G401.6 (cell line): ENCODE results near the gene SEMA3F.

Experiments used
- FAIRE-seq: peaks from 2 replicates; lab custom pipeline; 2012; peaks lifted over from hg19 to GRCh38; lab: Jason Lieb, UNC

Gene SEMA3F

DNA sequence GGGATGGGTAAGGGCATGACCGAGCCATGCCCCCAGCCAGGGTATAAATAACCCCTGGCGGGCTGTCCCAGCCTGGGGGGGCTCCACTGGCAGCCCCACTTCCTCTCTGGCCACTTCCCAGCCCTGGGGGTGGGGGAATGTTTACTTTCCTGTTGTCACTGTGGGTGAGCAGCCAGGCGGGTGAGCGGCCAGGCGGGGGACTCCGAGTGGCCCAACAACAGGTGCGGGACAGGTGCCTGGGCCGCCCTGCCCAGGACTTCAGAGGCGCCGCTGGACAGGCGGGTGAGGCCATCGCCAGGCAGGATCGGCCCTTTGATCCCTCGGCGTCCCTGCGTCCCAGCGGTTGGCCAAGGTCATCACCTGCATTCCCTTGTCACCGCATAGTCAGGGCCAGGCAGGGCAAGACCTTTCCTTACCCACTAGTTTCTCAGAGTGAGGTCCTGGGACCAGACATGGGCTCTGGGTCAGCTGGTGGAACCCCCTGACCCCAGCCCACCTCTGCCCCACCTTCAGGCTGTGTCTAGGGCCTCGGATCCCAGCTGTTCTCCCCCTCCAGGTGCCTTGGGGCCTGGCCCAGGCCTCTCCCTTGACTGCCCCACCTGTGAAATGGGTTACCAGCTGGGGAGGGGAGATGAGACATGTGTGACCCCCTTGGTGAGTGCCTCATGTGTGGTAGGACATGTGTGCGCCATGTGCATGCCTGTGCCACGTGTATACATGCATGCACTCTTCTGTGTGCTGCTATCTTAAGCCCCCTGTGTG lies 16.6 kb downstream of the SEMA3F start:
- no peak for FAIRE-seq

DNA sequence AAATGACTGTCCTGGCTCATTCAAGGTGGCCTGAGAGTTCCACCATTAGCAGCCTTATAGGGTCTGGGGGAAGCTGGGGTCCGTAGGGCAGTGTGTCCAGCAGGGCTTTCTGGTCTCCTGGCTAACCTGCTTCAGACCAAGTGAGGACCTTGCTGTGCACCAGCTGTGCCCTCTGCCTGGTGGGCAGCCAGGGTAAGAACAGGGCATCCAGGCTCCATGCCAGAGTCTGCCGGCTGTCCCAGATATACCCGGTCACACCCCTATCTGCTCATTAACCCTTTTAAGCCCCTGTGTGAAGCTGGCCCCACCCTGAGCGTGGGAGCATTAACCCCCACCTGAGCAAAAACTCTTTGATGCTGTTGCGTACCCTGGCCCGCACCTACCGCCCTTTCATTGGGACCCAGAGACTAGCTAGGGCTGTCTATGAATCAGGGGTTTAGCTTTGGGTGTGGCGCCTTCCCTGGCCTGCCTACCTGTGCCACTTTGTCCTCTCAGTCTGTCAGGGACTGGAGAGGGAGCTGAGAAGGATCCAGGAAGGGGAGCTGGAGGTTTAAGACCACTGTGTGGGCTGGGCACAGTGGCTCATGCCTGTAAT lies 17.6 kb downstream of the SEMA3F start:
- no peak for FAIRE-seq

DNA sequence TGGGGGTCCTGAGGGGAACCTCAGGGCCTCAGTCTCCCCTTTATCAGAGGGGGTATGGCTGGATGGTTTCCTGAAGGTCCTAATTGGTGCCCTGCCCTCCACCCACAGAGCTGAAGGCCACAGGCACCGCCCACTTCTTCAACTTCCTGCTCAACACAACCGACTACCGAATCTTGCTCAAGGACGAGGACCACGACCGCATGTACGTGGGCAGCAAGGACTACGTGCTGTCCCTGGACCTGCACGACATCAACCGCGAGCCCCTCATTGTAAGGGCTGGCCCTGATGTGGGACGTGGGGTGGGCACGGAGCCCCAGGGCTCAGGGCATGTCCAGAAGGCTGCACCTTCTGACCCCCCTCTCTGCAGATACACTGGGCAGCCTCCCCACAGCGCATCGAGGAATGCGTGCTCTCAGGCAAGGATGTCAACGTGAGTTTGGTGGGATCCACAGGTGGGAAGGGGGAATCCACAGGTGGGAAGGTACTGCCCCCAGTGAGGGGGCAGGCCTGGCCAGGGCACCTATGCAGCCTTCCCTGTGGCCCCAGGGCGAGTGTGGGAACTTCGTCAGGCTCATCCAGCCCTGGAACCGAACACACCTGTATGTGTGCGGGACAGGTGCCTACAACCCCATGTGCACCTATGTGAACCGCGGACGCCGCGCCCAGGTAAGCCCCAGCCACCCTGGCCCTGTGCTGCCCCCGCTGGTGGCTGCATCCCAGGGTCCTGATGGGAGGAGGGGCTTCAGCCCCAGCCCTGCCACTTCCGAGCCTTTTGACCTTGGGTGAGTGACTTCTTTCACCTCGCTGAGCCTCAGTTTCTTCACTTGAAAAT lies 18.8 kb downstream of the SEMA3F start:
- FAIRE-seq = no peak

DNA sequence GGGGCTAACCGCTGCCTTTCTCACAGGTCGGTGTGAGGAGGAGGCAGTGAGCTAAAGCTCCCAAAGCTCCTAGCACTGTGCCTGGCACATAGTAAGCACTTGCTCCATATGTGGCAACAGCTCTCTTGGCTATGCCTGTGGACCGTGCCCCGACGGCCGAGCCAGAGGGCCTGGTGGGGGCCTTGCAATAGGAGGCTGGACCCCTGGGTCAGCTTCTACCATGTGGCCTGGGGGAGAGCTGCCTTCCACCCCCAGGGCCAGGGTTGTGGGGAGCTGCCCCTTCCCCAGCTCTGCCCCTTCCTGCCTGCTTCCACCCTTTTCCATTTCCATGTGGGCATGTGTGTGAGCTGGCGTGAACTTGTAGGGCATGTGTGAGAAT lies 19.4 kb downstream of the SEMA3F start:
- FAIRE-seq = no peak

DNA sequence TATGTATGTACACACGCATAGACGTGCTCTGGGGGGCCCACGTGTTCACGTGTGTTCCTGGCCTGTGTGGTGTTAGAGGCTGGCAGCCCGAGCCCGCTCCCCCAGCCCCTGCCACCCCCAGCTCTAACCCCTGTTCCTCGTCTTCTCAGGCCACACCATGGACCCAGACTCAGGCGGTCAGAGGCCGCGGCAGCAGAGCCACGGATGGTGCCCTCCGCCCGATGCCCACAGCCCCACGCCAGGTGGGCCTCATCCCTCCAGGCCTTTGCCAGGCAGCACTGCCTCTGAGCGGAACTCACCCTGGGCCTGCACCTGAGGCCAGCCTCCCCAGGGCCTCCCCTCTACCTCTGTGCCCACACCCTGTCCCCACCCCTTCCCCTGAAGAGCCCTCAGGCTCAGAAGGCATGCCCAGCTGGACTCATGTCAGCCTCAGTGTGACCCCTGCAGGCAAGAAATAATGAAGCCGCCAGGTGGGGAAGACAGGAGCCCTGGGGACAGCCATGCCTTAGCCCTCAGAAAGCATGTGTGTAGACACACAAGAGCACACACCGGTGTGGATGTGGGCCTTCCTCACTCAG lies 19.9 kb downstream of the SEMA3F start:
- no peak for FAIRE-seq

DNA sequence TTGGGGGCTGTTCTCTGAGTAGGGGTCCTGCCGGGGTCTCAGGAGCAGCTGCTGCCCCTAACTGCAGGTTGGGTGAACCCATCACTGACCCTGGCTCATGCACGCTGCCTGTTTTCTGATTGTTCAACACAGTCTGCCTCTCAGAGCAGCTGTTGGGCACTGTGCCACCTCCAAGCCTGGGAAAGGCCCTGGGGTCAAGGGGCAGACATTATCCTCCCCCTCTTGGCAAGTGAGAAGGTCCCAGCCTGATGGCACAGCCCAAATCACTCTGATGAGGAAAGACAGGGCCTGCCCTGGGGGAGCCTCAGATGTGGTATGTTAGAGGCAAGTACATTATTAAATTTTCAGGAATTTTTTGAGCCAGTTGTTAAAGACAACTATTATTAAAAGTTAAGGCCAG lies 22.2 kb downstream of the SEMA3F start:
- FAIRE-seq = no peak

DNA sequence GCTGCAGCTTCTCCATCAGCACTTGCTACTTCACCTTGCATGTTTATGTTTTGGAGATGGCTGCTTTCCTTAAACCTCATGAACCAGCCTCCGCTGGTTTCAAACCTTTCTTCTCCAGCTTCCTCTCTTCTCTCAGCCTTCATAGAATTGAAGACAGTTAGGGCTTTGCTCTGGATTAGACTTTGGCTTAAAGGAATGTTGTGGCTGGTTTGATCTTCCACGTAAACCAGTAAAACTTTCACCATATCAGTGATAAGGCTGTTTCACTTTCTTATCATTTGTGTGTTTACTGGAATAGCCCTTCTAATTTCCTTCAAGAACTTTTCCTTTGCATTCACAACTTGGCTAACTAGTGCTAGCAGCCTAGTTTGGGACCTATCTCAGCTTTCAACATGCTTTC lies 24.6 kb downstream of the SEMA3F start:
- FAIRE-seq = peak; percentile 55

DNA sequence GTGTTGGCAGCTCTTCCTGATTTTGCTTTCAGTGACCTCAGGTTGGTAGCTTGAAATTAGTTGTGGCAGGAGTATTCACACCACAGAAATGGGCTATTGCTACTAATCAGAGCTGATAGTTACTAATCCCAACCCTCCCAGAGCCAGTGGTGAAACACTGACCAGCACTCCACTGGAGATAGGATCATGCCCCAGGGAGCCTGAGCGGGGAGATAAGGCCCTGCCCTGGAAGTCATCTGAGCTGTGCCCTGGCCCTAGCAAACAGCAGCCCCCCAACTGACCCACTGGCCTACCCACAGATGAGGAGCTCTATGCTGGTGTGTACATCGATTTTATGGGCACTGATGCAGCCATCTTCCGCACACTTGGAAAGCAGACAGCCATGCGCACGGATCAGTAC lies 26.9 kb downstream of the SEMA3F start:
- no peak for FAIRE-seq

DNA sequence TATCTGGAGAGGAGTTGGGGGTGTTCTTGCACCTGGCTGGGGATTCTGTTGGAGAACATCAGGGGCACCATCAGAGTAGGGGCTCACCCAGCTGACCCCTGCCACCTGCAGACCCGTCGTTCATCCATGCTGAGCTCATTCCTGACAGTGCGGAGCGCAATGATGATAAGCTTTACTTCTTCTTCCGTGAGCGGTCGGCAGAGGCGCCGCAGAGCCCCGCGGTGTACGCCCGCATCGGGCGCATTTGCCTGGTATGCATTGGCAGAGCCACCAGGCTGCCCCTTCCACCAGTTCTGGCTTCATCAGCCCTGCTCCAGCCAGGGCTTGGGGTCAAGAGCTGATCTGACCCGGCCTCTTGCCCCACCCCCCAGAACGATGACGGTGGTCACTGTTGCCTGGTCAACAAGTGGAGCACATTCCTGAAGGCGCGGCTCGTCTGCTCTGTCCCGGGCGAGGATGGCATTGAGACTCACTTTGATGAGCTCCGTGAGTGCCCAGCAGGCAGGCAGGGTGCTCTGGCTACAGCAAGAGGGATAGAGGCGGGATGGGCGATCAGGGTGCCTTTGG lies 27.5 kb downstream of the SEMA3F start:
- FAIRE-seq = no peak

DNA sequence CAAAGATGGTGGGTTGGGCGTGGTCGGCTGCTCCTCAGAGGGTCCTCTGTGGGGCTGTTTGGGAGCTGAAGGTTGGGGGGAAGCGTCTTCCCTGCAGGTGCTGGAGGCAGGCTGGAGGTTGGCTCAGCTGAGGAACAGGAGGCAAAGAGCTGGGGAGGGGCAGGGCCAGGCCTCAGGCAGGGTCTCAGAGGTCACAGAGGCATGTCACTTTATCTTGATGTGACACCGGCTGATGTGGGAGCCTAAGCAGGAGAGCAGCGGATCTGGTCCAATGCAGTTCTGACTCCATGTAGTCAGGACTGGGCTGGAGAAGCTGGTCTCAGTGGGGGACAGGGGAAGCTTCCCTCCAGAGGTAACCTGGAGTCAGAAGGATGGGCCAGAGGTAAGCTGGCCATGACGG lies 28.6 kb downstream of the SEMA3F start:
- FAIRE-seq = no peak

DNA sequence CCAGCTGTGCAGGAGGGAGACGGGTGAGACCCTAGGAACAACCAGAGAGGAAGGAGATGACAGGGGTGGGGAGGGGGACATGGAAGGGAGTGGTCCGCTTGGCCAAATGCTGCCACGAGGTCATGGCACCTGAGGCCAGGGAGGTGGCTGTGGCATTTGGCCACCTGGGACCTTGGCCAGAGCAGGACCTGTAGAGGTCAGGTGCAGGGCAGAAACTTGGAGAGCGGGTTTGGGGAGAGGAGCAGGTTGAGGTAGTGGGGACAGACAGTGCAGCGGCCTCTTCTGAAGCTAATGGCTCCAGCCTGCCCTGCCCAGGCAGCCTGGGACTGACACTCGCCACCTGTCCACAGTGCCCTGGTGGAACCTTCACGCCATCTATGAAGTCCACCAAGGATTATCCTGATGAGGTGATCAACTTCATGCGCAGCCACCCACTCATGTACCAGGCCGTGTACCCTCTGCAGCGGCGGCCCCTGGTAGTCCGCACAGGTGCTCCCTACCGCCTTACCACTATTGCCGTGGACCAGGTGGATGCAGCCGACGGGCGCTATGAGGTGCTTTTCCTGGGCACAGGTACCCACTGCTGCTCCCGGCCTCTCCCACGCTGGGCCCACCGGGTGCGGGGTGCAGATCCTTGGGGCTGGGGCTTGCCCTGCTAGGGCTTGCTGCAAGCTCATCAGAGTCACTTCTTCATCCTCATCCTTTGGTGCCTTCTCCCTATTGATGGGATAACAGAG lies 29.3 kb downstream of the SEMA3F start:
- no peak for FAIRE-seq

DNA sequence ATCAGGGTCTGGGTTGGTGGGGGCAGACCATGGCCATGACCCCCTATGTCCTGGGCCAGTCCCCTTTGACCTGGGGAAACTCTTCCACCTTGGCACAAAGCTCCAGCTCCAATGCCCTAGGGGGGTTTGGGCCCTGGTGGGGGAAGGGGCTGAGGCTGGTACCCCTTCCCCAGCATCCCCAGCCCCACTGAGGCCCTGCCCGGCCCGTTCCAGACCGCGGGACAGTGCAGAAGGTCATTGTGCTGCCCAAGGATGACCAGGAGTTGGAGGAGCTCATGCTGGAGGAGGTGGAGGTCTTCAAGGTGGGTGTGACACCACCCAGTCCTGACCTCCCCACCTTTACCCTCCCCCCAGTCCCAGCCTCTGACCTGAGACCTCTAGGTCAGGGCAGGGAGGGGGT lies 30.1 kb downstream of the SEMA3F start:
- FAIRE-seq = no peak

DNA sequence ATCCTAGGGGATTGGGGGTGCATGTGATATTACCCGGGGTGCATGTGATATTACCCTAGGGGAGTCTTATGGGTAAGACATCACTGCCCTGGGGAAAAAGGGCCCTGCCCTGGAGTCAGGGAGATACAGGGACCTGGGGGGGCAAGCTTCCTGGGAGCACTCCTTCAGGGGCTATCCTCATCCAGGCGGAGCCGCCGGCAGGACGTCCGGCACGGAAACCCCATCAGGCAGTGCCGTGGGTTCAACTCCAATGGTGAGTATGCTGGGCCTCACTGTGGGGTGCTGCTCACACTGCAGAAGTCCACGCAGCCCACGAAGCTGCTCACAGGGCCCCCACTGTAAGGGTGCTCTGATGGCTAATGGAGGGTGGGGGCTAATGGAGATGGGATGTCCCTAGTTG lies 31.0 kb downstream of the SEMA3F start:
- no peak for FAIRE-seq

DNA sequence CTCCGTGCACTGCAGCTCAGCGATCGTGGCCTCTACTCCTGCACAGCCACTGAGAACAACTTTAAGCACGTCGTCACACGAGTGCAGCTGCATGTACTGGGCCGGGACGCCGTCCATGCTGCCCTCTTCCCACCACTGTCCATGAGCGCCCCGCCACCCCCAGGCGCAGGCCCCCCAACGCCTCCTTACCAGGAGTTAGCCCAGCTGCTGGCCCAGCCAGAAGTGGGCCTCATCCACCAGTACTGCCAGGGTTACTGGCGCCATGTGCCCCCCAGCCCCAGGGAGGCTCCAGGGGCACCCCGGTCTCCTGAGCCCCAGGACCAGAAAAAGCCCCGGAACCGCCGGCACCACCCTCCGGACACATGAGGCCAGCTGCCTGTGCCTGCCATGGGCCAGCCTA lies 32.6 kb downstream of the SEMA3F start:
- no peak for FAIRE-seq

DNA sequence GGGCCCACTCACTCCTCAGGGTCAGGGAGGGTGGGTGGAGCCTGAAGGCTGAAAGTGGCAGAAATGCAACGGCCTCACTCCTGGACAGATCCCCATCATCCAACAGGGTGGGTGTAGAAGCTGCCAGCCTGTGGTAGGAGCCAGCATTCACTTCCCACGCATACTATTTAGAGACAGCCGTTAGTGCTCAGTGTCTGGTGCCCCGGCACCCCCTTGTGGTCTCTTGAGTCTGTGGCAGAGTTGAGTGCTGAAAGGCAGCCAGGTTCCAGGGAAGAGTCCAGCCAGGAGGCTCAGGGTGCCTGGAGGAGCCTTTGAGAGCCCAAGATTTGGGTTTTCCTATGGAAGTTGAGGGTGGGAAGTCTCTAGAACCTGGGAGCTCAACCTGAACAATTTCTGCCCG lies 34.1 kb downstream of the SEMA3F start:
- FAIRE-seq = peak; percentile 94

DNA sequence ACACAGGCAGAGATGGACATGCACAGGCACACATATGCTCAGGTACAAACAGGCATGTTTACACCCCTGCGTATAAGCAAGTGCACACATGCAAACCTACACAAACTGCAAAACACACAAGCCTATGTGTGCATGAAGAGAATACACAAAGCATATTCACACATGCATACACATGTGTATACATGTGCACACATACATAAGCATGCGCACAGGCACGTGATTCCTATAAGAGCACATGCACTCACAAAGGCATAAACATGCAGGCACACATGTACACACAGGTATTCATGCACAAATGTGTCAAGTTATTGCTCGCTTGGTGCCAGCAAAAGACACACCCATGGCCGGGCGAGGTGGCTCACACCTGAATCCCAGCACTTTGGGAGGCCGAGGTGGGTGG lies 34.9 kb downstream of the SEMA3F start:
- FAIRE-seq = no peak

DNA sequence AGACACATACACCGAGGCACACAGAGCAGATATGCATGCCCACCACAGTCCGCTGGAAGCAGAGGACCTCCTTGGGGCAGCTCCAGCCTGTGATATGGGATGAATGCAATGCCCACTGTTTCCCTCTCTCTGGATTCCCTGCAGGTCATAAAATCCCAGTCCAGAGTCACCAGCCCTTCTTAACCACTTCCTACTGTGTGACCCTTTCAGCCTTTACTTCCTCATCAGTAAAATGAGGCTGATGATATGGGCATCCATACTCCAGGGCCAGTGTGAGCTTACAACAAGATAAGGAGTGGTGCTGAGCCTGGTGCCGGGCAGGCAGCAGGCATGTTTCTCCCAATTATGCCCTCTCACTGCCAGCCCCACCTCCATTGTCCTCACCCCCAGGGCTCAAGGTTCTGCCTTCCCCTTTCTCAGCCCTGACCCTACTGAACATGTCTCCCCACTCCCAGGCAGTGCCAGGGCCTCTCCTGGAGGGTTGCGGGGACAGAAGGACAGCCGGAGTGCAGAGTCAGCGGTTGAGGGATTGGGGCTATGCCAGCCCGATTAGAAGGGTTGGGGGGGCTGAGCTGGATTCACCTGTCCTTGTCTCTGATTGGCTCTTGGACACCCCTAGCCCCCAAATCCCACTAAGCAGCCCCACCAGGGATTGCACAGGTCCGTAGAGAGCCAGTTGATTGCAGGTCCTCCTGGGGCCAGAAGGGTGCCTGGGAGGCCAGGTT lies 36.0 kb downstream of the SEMA3F start, which contains the start of gene GNAT1:
Gene GNAT1, plus strand, starts transcription at position 675 of the 725 bp plus-strand sequence. CDS start 116 bp downstream, outside the sequence.
- no peak for FAIRE-seq

DNA sequence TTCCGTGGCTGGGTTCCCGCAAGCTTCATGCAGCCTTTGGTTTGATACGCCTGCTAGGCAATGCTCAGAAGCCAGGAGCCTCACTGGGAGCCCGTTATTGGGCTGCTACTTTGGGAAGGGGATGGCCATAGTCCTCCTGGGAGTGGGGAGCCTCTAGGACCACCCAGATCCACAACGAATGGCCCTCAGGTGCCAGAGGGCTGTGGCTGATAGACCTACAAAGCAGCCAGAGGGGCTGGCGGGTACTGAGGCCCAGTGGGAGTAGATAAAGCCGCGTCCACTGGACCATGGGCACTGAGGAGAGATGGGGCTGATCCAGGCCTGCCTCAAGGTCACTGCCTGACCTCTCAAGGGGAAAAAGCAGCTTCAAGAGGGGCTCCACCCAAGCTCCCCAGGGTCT lies 37.0 kb downstream of the SEMA3F start:
- no peak for FAIRE-seq

DNA sequence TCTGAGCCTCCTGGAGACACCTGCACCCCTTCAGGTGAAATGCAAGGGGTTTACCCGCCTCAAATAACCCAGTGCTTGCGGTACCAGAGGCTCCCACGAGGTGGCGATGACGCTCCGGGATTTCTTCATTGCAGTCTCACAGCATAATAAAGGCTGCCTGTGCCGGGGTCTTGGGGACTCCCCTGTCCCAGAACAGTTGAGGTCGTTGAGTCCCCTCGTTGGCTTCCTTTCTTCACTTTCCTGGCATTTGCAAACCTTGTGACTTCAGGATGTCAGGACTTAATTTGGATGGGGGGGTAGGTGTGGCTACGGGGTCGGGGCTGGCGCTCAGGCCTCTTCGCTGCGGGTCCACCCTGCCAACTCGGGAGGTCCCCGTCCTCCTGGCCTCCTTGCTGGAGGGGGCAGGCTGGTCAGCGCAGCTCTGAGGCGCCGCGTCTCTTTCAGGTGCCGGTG lies 37.6 kb downstream of the SEMA3F start:
- FAIRE-seq = peak; percentile 84

DNA sequence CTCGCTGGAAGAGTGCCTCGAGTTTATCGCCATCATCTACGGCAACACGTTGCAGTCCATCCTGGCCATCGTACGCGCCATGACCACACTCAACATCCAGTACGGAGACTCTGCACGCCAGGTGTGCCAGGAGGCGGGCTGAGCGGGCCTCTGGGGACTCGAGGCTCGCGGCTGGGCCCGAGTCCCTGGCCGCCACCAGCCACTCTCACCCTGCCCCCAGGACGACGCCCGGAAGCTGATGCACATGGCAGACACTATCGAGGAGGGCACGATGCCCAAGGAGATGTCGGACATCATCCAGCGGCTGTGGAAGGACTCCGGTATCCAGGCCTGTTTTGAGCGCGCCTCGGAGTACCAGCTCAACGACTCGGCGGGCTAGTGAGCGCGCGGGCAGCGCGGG lies 38.2 kb downstream of the SEMA3F start:
- FAIRE-seq = no peak

DNA sequence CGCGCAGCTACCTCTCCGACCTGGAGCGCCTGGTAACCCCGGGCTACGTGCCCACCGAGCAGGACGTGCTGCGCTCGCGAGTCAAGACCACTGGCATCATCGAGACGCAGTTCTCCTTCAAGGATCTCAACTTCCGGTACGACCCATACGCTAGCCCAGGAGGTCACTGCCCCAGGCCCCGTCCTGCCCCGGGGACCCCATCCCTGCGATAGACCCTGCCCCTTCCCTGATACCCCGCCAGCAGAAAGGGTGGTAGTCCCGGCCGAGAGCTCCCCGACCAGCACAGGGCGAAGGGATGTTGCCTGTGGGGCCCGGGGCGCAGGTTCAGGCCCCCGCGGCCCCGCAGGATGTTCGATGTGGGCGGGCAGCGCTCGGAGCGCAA lies 38.6 kb downstream of the SEMA3F start:
- no peak for FAIRE-seq
